GM04503 (cell line): ENCODE data around the gene SPTBN5.

Experiments used
- DNase-seq: peaks from one replicate; pipeline ENCODE4 v3.0.0-alpha.2; 2012; ENCODE audit warnings: low read depth

SPTBN5 gene

DNA sequence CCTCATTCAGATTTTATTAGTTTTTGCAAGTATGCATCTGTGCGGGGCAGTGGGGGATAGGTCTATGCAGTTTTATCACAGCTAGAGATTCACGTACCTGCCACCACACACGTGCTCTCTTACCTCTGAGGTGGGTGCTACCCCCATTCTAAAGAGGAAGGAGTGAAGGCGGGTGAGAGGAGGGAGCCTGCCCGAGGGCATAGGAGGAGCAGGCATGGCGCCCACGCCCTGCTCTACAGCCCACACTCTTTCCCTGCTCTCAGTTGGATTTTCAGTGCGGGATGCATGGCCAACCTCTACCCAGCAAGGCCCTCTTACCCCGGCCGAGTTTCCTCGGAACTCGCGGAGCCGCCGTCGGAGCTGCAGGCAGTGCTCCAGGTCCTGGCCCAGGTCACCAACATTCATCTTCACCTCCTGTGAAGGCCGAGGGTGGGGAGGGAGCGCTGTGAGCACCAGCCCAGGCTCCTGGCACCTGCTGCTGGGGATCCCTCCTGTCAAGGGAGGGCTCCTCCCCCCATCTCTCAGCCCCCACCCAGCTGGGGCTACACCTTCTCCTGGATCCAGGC lies 28.3 kb downstream of the SPTBN5 start:
- no peak for DNase-seq

DNA sequence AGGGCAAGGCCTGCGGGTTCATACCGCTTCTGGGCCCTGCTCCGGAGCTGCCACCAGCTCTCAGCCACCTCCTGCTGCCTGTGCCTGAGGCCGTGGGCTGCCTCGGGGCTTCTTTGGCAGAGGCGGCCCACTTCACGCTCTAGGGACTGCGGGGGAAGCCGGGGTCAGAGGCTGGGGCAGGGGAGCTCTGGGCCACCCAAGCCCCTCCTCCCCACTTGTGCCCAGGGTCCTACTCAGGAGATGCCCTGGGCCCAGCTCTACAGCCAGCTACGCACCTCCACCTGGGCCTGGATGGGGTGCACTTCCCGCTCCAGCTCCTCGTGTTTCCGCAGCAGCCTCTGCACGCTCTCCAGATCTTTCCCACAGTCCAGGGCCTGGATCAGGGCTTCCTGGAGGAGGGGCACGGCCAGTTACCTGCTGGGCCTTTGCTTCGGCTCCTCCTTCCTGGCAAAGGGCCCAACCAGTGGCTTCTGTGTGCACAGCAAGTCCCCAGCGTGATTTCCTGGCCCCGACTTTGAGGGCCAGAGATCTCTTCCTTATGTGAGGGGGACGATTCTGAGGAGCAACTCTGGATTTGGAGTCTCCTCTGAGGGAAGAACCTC lies 31.2 kb downstream of the SPTBN5 start:
- DNase-seq: no peak

DNA sequence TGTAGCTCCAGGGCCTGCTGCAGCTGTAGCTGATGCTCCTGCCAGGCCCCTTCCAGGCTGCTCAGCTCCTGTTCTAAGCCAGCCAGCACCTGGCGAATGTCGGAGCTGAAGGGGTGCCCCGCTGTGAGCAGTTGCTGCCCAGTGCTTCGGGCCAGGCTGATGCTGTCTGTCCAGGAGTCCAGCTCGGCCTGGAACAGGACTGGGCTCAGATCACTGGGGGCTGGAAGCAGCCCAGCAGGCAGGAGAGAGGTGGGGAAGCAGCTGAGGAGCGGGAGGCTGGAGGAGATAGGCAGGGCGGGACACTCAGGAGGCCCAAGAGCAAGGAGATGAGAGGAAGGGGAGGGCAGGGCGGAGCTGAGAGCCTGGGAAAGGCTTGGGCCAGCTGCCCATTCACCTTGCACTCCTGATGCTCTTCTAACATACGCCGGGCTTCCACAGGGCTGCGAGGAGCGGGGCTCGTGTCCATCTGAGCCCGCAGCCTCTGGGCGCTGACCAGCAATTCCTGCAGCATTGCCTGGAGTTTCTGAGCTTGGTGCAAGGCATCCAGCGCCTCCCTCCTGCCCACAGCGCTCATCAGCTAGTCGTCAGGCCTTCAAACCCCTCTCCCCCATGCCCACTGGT lies 32.0 kb downstream of the SPTBN5 start:
- DNase-seq: no peak

DNA sequence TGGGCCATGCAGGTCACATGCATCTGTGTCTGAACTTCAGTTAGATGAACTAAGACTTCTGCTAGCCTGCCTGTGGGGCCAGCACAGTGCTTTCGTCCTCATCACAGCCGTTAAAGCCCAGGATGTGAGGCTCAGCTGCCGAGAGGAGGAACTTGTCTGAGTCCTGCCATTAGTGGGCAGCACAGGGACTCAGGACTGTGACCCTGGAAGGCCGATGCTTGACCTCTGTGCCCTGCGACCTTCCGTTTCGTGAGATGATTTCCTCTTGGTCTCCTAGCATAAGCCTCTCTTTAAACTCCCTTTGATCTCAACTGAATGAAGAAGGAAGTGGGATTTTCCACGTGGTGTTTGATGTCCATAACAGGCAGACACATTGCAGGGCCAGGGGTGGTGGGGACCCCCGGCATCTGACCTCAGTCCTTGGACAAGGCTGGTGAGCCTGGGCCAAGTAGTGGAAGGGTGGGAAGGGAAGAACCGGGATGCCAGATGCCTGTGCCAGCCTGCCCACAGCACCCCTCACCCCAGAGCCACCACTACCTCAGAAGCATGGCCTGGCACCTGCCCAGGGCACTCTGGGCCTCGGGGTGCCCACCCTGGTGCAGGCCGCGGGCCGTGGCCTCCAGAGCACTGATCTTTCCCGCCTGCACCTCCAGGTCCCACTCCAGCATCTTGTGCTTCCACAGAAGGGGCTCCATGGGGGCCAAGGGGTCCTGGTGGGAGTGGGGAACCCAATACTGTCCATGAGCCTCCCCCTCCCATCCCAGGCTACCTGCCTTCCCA lies 33.6 kb downstream of the SPTBN5 start:
- DNase-seq: no peak

DNA sequence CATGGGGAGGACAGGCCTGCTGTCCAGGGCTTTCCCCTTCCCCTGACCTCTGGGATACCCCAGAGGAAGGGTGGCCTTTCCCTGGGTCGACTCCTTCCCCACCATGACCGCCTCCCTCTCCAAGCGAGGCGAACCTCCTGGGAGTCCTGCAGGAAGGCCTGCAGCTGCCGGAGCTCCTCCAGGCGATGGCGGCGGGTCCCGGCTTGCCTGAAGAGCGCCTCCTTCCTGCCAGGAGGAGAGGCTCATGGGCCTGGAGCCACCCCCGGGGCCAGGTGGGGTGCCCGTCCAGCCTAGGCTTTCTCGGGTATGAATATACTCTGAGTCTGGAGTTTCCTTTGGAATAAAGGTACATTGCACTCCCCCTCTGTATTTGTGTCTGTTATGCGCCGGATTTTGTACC lies 35.1 kb downstream of the SPTBN5 start:
- DNase-seq: no peak

DNA sequence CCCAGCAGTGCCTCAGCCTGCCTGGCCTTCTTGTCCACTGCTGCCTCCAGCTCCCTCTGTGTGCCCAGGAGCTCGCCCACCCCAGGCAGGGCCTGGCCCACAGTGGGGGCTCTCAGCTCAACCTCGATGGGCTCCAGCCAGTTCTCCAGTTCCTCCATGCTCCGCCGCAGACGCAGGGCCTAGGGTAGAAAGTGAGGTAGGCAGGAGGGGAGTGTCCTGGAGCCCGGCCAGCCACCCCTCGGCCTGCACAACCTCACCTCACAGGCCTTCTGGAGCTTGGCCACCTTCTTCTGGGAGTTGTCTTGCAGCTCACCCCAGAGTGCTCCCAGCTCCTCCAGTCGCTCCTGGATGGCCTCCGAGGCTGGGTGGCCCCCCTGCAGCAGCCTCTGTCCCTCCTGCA lies 36.5 kb downstream of the SPTBN5 start:
- DNase-seq: no peak

DNA sequence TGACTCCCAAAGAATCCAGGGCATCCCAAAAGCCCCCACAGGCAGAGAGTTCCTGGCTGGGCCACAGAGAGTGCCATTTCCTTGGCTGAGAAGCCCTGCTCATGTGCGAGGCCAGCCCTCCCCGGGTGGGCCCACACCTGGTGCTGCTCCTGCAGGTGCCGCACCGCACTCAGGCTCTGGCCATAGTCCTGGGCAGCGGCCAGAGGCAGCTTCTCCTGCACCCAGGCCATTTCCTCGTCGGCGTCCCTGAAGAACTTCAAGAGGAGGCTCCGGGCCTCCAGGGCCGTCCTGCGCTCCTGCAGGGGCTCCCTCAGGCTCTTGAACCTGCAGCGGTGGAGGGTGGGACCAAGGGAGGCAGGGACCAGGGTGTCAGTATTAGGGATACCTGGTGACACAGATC lies 37.1 kb downstream of the SPTBN5 start:
- no peak for DNase-seq

DNA sequence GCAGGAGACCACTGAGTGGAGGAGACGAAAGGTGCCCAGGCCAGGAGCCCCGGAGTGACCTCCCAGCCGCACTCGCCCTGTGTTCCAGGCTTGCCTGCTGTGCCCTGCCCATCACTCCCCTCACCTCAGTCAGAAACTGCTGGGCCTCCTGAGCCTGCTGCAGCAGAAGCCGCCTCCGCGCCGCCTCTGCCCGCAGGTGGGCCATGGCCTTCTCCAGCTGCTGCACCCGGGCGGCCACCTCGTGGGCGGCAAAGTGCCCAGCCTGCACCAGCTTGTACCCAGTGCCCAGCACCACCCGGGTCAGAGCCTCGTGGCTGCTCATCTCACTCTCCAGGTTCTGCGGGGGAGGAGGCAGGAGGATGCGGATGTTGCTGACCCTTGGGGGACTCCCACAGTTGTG lies 37.6 kb downstream of the SPTBN5 start:
- DNase-seq: no peak

DNA sequence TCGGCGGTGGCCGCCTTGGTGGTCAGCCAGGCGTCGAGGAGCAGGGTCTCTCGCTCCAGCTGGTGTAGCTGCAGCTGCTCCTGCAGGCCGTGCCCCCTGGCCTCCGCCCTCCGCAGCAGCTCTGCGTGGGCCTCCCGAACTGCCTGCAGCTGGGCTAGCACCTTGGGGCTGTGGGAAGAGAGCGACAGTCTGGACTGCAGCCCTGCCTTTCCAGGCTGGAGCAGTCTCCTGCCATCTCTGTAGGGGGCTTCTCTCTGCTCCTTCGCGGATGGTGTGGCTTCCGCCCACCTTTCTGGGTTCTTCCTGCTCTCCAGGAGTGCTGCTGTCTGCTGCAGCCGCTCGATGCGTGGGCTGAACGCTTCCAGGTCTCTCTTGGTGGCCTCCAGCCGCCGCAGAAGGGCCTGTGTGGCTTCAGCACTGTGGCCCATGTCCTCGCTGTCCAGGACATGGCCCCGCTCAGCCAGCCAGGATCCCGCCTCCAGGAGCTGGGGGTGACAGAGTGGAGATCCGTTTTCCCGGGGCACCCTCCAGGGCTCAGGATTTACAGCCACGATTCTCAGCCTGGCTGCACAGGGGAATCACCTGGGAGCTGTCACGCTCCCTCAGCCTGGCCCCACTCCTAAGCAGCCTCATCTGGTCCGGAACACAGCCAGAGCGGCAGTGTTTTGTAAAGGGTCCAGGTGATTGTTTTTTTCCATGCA lies 38.4 kb downstream of the SPTBN5 start:
- no peak for DNase-seq

DNA sequence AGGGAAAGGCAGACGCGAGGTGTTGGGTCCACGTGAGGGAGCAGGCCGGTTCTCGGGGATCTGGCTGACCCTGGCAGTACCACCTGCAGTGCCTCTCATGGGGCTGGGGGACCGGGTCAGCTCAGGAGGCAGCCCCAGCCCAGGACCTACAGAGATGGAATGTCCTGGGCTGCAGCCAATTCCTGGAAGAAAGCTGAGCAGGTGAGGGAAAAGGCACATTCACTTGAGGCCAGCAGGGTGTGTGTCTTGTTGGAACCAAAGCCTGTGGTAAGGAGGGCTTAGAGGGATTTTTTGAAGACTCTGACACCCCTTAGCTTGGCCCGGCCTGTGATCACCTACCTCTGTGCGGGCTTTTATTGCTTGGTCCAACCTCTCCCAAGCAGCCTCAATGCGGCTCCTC lies 39.4 kb downstream of the SPTBN5 start:
- no peak for DNase-seq

DNA sequence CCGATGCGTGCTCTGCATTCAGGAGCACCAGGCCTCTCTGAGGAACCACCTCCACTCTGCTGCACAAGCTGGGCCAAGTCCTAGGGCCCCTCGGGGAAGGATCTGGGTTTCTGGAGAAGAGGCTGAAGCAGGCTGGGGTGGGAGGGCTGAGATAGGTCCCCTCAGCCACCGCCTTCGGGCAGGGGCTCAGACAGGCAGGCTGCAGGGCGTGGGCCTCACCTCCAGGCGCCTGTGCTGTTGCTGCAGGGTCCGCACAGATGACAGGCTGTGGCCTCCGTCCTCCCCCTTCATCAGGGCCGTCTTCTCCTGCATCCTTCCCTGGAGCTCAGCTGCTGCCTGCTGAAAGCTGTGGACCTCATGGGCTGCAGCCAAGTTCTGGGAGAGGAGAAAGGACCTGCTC lies 40.0 kb downstream of the SPTBN5 start:
- DNase-seq: no peak

DNA sequence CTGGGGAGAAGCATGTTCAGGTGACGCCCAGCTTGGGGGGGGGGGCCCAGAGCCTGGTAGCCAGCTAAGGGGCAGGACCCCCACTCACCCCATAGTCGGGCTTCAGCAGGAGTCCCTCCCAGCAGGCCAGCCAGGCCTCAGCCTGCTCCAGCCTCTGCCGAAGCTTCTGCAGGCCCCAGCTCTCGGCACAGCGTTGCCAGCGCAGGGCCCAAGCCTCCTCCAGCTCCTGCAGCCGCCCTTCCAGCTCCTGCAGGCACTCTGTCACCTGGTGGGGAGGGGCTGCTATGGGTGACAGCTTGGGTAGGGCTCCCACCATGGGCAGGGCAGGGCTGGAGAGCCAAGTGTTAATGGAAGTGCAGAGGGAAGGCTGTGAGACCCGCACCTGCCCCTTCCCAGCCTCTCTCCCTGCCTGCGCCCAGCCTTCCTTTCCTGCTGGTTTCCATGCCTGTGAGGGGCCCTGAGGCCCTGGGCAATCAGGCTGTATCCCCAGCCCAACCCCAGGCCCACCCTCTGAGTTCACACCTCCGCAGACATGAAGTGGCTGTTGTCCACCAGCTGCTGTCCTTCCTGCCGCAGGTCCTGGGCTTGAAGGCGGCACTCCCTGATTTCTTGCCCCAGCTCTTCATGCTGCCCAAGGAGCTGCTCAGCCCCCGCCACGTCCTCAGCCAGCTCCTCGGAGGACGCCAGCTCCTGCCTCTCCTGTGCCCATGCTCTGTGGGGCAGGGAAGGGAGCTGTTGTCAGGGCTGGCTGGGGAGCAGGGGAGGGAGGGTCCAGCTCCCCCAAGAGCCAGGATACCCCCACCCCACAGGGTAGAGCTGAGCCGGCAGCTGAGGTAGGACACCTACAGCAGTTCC lies 40.9 kb downstream of the SPTBN5 start:
- DNase-seq: no peak

DNA sequence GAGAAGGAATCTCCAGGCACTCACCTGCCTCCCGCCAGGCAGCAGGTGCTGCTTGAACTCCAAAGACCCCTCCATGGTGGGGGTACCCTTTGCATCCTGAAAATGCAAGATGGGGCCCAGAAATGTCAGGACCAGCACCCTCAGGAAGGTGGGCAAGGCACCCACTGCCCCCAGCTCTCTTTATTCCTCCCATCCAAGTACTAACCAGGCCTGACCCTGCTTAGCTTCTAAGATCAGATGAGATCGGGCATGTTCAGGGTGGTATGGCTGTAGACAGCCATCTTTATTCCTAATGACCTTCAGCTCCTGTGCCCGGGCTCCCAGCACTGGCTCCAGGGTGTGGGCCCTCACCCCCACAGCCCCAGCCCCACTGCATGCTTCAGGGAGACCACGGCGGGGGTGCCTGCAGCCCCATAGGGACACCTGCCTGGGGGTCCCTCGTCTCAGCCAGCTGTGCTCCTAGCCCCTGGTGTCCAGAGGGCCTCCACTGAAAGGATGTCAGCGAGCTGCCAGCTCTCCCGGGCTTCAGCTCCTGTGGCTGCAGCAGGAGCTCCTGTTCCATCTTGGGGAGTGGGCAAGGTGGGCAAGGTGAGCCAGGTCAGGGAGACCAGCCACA lies 42.0 kb downstream of the SPTBN5 start:
- DNase-seq: no peak

DNA sequence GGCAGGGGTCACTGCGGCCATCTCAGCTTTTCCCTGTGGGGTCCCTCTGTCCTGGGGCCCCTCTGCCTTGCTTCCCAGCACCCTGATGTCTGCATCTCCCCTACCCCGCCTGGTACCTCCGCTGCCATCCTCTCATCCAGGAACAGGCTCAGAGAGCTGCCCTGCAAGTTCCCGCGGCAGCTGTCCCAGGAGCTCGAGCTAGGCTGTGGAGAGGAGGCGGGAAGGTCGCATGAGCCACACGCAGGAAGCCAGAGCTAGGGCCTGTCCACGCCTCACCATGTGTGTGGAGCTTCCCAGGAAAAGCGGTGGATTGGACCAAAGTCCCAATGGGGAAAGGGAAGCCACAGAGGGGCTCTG lies 42.7 kb downstream of the SPTBN5 start:
- no peak for DNase-seq

DNA sequence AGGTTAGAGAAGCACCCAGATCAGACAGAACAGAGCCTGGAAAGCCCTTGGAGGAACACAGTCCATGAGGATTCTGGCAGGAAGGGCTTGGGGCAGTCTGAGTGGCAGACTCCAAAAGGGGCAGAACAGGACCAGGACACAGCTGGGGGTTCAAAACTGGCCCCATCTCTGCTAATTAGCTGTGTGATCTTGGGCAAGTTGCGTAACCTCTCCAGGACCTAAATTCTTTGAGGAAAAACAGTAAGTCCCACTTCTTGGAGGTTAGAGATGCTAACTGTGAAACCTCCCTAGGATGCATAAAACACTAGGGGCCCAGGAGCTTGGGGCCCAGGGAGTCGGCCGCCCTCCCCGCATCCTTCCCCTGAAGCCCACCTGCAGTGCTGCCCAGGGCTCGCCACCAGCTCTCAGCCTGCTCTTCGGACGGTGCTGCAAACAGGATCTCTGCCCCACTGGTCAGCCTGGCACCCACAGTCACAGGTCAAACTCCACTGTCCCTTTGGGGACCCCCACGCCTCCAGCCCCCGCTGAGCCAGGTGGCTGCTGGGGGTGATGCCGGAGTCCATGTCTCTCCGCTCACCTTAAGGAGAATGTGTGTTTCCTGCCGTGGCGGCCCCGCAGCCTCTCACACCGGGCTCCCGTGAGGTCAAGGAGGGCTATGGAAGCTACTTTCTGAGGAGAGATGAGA lies 43.2 kb downstream of the SPTBN5 start:
- DNase-seq: no peak

DNA sequence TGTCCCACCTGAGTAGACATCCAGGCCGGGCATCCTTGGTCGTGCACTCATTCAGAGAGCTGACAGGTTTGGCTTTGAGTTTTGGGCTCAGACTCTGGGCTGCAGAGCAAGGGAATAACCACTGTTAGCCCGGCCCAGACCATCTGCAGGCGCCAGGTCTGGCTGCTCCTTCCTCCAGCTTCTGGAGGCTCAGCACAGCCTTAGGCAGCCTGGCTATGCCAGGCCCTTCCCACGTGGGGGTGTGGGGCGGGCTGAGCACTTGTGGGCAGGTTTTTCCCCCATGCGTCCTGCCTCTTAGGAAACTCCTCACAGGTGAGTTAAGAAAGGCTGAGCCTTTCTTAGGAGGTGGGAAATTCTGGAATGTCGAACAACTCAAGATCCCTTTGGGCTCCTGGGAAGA lies 44.0 kb downstream of the SPTBN5 start:
- DNase-seq: no peak

DNA sequence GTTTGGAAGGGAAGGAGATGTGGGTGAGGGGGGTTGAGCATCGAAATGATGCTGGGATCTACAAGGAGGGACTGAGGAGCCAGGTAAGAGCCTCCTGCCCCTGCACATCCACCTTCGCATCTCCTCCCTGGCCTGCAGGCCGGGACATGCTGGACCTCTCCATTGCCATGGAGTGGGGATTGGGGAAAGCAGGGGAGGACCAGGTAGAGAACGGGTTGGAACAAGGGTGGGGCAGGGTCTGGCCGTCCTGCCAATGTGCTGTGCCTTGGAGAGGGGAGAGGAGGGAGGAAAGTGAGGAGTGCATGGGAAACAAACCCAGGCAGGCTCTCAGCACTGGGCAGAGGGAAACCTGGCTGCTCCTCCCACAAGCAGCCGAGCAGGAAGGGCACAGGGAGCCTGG lies 44.6 kb downstream of the SPTBN5 start:
- no peak for DNase-seq

DNA sequence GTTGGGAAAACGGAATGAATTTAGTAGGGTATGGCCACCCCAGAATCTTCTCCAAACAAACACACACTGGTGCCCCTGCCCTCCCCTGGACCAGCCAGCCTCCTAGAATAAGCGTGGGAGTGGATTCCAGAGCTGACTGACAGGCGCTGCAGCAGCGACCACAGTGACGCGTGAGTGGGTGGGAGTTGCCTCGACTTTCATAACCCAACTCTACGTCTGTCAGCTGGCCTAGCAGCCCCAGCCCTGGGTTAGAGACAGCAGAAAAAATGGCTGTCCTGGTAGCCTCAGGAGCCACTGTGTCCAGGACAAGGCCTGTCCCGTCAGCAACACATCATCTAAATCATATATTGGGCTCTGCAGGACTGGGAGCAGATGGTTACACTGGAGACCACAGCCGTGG lies 45.2 kb downstream of the SPTBN5 start:
- no peak for DNase-seq

DNA sequence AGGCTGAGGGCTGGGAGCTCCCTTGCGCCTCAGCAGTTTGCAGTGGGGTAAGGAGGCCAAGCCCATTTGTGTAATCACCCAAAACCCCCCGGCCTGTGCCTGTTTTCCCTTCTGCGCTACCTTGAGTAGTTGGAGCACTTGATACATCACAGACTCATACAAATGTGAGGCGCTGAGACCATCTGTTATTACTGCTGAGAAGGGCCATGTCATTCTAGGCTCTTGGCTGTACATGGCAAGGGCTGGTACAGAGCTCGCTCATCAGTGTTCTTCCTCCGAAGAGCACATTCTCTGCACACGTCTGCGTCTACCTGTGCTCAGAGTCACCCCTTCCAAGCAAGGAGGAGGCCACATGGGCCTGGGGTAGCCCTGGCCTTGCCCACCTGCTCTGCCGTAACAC lies 45.9 kb downstream of the SPTBN5 start:
- DNase-seq: no peak

DNA sequence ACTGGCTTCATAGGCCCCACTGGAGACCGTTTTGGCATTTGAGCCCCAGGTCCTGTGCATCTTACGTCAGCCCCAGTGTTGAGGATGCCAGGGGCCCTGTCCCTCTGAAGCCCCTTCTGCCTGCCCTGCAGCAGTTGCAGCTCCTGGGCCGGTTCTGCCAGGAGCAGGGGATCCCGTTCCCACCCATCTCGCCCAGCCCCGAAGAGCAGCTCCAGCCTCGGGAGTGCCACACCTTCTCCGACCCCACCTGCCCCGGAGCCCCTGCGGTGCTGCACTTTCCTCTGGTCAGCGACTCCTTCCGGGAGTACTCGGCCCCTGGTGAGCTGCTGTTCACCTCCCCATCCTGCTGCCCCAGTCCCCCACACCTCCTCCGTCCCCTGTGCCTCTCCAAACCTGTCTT lies 46.6 kb downstream of the SPTBN5 start:
- no peak for DNase-seq

DNA sequence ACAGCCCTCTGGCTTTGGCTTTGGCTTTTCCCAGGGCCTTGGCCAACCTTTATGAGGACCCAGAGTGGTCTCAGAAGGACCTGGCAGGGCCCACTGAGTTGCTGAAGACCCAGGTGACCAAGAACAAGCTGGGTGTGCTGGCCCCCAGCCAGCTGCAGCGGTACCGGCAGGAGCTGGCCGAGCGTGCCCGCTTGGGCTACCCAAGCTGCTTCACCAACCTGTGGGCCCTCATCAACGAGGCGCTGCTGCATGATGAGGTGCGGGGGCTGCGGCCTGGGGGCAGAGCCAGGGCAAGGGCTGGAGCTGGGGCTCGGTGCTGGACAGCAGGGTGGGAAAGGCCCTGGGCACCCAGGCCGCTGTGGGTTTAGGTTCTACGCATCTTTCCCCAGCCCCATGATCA lies 49.0 kb downstream of the SPTBN5 start:
- no peak for DNase-seq
